Tongue (tissue), 2 donors: ENCODE measurements around the gene LOX. TPM values are rescaled to one million over a fixed set of nuclear protein-coding genes. Genes with fewer than 3 reads are reported as not detected.

Experiments
- DNase-seq: peaks from one replicate; pipeline ENCODE4 v3.0.0-alpha.2; 2015
- total RNA-seq: library from RNA; depleted of rRNA; stranded (reverse); fragments of >200 nt; gene quantifications from one replicate; pipeline ENCODE4 v1.2.3, GENCODE V29; 2014

LOX gene
- total RNA-seq, 1 donor from 2014 or later: 46.0 TPM

- DNase-seq: no peak
Measured at GRCh38 chr5:122053181-122054109, 24.6 kb downstream of the LOX start.

GRCh38 chr5:122051569-122051968 is 26.5 kb downstream of the LOX start:
- DNase-seq: no peak

DNA sequence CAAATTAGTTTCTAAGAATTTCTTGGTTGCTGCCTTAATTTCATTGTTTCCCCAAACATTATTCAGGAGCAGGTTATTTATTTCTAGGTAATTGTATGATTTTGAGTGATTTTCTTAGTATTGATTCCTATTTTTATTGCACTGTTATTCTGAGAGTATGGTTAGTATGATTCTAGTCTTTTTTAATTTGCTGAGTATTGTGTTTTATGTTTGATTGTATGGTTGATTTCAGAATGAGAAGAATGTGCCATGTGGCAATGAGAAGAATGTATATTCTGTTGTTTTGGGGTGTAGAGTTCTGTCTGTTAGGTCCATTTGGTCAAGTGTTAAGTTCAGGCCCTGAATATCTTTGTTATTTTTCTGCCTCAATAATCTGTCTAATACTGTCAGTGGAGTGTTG is 27.1 kb downstream of the LOX start:
- no peak for DNase-seq

DNA sequence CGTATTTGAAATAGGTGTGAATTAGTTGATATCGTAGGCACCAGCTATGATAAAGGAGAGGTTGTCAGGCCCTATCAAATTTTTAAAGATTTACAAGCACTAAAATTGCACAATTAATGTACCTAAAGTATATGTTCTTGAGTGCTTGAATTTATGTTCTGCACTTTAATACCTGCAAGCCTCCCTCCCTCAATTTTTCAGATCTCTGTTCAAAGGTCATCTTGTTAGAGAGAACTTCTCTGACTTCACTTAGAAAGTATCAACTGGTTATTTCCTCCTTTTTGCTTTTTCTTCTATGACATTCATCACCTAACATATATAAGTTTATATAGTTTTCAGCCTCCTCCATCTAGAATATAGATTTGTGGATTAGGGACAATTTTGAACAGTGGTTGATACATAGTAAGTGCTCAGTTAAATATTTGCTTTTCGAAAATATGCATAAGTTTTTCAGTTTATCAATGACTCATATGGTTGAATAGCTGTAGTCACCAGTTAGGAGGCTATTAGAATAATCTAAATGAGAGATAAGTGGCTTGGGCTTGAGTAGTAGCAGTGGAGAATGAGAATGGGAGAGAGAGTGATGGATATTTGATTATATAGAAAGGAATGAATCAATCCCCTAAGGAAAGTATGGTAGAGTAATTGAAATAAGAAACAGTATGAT is 37.3 kb downstream of the LOX start:
- DNase-seq: no peak

DNA sequence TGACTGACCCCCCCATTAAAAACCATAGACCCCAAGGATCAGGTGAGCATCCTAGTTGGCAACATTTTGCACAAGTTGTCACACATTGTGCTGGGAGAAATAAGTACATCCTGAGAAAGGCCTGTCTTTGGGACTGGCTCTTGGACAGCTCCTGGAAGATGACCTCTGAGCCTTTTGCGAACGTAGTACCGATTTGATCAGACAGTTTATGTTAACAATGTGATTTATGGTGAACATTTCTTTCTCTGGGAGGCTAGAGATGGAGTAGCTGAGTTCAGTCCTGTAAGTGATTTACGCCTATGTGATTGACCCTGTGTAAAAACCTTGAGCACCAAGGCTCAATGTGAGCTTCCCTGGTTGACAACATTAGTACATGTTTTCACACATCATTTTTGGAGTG is 41.7 kb downstream of the LOX start:
- no peak for DNase-seq

- DNase-seq: no peak
Measured at GRCh38 chr5:122035913-122036312, 42.1 kb downstream of the LOX start.

DNA sequence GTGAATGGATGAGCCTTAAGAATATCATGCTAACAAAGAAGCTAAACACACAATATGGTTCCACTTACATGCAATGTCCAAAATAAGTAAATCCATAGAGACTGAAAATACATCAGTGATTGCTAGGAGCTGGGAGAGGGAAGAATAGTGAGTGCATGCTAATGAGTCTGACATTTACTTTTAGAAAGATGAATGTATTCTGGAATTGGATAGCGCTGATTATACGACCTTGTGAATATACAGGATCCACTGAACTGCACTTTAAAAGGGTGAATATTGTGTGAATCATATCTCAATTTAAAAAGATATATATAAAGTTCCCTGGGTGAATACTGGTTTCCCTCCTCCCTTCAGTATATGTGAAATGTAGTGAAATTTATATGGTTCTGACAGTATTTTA is 46.2 kb downstream of the LOX start:
- DNase-seq: no peak

GRCh38 chr5:122030251-122030650 is 47.8 kb downstream of the LOX start:
- DNase-seq: no peak

DNA sequence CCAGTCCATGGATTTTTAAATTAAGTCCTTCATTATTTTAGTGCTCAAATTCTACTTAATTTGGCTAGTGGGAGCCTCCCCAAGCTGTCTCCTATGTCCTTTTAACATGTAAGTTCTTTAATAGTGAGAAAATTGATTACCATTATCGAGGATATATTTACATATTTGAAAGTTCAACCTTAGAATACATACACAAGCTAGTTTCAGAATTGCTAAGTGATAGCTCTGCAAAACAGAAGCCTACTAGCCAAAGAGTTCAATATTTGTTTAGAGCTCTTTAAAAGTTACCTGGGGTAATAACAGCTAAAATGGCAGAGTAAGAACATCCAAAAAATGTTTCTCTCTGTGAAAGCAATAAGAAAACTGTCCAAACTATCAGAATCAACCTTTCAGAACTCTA is 48.2 kb downstream of the LOX start:
- DNase-seq: no peak

GRCh38 chr5:122022966-122023365 is 55.1 kb downstream of the LOX start:
- no peak for DNase-seq

GRCh38 chr5:122019919-122020590 is 58.0 kb downstream of the LOX start:
- no peak for DNase-seq

DNA sequence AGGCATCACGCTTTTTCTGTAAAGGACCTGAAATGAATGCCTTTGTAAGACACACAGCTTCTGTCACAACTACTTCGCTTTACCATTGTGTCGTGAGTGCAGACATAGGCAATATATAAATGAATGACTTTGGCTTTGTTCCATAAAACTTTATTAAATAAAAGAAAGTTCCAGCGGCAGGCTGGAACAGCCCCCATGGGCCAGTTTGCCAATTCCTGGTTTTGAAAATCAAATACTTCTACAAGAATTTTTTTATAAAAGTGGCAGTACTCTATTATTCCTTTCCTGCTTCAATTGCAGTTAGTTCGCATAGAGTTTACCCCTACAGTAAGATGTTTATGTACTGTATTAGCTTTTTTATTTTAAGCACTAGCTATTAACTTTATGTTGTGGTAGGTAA is 62.6 kb downstream of the LOX start:
- no peak for DNase-seq

- DNase-seq: no peak
Measured at GRCh38 chr5:122014236-122014935, 63.7 kb downstream of the LOX start.

Other genes starting within 250 kb of the LOX start
- not detected for gene FTMT, start 226.4 kb downstream of the LOX start, total RNA-seq
- 26.6 TPM for gene SRFBP1, start 116.3 kb downstream of the LOX start, total RNA-seq
- gene ZNF474, start 51.3 kb upstream of the LOX start, total RNA-seq: 1.0 TPM
- gene SNCAIP, start 234.0 kb upstream of the LOX start, total RNA-seq: 22.0 TPM